Stimulated activated CD4-positive, alpha-beta T cell treated with anti-CD3 and anti-CD28 coated beads, Interleukin-4, amount 100 ng/mL, for 48 hours (primary cell): Measurements from ENCODE around the gene ZFTA.
A peak's percentile ranks its signal among the peaks of the same experiment; 100 is the strongest.

Experiments
- DNase-seq, 2 donors: peaks; one replicate each; pipeline ENCODE4 v3.0.0-alpha.2; 2020; ENCODE audit warnings: low read depth in 2 of 2

Gene ZFTA

DNA sequence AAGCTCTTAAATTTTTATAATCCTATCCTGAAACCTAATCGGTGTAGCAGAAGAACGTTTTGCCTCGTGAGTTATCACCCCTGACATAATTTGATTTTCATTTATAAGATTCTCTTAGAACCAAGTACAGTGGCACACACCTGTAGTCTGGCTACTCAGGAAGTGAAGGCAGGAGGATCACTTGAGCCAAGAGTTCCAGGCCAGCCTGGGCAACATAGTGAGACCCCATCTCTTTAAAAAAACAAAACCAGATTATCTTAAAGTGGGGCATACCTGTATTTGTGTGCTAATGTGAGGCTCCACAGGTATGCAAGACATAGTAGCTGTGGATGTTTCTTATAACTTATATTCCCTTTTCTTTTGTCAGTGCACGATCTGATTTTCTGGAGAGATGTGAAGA lies 19.0 kb downstream of the ZFTA start:
- no peak for DNase-seq

DNA sequence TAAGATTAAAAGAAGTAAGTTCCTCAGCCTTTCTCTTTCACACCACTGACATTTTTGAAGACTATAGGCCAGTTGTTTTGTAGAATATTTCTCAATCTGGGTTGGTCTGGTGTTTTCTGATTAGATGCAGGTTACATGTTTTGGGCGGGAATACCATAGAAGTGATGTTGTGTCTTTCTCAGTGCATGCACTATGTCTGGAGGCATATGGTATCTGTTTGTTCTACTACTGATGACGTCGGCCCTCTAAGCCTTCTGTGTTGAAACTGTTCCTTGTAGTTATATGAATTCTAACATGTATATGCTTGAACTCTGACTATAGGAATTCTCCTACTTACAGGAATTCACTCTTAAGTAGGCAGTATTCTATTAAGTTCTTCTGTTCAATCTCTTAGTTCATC lies 21.6 kb downstream of the ZFTA start:
- no peak for DNase-seq

DNA sequence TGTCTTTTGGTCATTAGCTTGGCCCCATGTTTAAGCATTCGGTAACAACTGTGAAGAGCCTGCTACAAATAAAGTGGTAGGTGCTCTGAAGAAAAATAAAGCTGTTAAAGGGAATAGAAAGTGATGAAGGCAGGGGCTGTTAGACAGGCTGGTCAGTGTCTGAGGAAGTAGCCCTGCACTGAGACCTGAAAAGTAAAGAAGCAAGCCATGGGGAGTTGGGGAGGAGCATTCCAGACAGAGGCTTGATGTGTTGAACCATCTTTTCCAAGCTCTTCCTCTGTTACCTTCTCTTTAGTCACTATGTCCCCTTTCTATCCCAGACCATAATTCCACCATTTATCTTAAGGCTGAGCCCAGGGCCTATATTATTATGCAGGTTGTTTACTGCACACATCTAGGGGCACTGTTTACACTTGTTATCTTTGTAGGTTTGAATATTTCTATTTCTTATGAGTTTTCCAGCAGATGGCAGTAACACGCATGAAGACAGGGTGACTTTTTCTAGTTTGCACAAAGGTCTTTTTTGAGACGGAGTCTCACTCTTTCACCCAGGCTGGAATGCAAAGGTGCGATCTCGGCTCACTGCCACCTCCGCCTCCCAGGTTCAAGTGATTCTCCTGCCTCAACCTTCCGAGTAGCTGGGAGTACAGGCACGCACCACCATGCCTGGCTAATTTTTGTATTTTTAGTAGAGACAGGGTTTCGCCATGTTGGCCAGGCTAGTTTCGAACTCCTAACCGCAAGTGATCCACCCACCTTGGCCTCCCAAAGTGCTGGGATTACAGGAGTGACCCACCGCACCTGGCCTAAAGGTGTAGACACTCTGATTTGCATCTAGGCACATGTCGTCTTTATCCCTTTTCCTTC lies 23.0 kb downstream of the ZFTA start:
- no peak for DNase-seq

DNA sequence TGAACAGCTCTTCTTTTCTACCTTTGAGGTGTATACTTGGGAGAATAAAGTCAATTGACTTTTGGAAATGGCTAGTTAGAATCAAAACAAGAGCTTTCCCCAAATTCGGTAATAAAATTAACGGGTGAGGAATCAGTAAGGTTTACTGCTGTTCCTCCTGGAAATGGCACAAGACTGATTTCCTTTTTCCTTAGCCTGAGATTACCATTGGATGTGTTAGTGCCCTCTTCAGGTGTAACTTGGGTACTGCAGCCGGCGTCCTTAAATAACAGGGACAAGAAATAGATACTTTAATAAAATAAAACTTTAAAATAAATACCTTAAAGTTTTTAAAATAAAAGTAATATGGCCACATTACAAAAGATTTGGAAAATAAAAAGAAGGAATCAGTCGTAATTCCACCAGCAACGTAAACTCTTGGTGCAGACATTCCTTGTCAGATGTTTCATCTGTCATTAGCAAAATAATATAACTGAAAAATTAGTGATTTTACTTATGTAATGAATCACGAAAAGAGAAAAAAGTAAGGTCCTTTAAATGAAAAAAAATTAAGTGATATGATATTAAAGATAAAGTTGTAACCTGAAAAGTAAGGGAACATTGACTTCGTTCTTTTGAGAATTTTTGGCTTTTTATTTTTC lies 29.7 kb downstream of the ZFTA start:
- DNase-seq, result peak; percentile 53 to 59

DNA sequence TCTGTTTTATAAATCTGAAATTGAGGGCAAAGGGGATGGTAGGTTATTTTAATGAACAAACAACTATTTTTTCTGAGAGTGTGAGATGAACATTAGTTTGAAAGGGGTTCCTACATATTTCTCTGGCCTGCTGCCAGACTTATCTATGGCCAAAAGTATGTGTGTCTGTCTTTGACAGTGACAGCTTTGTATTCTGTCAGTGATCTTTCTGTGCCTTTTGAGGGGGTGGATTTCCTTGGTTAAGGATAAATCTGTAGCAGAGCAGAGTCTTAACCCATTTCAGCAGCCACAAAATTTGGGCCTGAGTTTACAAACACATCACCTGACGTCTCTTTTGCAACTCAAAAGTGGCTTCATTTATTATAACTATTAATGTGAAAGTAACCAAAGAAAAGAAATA lies 30.9 kb downstream of the ZFTA start:
- no peak for DNase-seq

DNA sequence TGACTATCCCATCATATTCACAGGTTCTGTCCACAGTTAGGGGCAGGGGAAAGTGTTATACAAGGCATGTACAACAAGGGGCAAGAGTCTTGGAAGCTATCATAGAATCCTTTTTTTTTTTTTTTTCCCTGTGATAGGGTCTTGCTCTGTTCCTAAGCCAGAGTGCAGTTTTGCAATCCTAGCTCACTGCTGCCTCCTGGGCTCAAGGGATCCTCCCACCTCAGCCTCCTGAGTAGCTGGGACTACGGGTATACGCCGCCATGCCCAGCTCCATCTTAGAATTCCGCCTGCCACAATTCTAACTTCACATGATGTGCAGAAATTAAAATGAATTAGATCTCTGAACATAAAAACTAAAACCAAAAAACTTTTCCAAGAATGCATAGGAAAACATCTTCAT lies 31.7 kb downstream of the ZFTA start:
- no peak for DNase-seq

DNA sequence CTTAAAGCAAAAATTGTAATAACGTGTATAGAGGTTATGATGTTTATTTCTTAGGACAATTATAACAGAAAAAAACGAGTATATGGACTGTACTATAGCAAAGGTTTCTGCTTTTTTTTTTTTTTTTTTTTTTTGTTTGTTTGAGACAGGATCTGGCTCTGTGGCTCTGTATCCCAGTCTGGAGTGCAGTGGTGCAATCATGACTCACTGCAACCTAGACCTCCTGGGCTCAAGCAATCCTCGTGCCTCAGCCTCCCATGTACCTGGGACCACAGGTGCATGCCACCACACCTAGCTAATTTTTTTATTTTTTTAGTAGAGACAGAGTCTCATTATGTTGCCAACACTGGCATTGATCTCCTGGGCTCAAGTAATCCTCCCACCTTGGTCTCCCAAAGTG lies 39.2 kb downstream of the ZFTA start:
- DNase-seq, result no peak

DNA sequence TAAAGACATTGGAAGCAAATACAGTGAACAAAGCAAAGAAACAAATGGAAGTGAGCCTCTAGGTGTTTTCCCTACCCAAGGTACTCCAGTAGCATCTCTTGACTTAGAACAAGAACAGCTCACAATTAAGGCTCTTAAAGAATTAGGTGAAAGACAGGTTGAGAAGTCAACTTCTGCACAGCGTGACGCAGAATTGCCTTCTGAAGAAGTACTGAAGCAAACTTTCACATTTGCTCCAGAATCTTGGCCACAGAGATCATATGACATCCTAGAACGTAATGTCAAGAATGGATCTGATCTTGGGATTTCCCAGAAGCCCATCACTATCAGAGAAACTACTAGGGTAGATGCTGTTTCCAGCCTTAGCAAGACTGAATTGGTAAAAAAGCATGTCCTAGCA lies 48.0 kb downstream of the ZFTA start:
- no peak for DNase-seq

DNA sequence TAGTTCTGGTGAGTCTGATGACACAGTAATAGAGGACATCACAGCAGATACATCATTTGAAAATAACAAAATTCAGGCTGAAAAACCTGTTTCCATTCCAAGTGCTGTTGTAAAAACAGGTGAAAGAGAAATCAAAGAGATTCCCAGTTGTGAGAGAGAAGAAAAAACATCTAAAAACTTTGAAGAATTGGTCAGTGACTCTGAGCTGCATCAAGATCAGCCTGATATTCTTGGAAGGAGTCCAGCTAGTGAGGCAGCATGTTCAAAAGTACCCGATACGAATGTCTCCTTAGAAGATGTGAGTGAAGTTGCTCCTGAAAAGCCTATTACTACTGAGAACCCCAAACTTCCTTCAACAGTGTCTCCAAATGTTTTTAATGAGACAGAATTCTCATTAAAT lies 48.6 kb downstream of the ZFTA start:
- DNase-seq, result no peak

DNA sequence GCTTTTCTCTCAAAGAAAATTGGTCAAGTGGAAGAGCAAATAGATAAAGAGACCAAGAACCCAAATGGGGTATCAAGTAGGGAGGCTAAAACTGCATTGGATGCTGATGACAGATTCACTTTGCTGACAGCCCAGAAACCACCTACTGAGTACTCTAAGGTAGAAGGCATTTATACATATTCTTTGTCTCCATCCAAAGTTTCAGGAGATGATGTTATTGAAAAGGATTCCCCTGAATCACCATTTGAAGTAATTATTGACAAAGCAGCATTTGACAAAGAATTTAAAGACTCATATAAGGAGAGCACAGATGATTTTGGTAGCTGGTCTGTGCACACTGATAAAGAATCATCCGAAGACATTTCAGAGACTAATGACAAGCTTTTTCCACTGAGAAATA lies 49.6 kb downstream of the ZFTA start:
- no peak for DNase-seq
